Stimulated activated naive CD4-positive, alpha-beta T cell (primary cell): ENCODE measurements around the gene TBC1D22A.

Experiments used
- DNase-seq, 6 experiments: peaks; one replicate each; lab custom pipeline; 2025; lab: John Stamatoyannopoulos, UW

Gene TBC1D22A

DNA sequence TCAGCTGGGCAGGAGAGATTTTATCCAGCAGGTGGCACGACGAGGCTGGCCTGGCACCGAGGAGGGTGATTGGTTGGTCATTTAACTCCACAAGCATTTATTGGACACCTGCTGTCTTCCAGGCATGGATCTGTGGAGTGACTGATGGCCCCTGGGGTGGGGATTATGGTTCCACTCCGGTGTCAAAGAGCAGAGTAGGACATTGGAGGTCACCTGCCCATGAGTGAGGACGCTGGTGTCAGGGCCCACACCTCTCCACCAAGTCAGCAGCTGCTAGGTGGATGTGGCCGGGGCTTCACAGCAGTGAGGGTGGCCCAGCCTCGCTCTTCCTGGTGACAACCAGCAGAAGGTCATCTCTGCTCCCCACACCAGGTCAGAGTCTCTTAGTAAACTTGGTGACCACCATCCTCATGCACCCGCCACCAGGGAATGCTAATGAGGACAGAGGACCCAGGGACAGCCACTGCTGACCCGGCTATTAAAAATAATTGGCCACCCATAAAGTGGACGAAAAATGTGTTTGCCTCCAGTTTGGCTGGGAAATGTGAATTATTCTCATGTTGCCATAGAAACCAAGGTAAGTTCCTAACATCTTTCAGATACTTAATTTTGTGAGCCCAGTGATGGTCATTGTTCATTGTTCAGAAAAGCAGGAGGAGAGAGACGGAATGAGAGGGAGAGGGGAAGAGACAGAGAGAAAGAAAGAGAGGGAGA, 428.7 kb downstream of the TBC1D22A start:
- no peak for DNase-seq

DNA sequence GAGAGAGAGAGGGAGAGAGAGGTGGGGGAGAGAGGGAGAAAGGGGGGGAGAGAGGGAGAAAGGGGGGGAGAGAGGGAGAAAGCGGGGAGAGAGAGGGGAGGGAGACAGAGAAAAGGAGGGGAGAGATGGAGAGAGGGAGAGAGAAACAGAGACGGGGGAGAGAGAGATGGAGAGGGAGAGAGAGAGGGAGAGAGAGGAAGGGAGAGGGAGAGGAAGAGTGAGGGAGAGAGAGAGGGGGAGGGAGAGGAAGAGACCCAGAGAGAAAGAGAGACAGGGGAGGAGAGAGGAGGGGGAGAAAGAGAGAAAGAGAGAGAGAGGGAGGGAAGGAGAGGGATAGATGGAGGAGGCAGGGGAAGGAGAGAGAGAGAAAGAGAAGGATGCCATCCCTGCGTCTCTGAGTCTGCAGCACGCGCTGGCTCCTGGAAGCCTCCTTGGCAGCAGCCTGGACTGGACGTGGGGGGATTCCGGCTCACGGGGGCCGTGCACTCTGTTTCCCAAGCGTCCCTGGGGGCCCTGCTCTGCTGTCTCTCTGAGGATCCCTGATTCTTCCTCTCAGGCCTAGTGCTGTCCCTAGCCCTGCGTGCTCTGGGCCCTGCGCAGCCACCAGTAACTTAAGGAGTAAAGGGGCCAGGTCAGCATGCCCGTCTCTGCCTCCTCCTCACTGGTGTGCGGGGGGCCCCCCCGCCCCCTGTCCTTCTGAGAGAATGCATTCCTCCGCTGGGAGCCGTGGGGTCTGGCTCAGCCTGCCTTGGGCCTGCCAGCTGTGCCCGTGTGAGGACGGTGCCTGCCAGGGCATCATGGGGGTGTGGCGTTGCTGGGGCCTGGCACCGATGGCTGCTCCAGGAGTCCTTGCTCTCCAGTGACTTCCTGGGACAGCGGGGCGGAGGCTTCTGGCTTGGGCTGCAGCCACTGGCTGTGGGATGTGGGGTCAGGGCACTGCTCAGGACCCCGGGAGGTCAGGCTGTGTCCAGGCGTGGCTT, 429.5 kb downstream of the TBC1D22A start:
- no peak for DNase-seq

DNA sequence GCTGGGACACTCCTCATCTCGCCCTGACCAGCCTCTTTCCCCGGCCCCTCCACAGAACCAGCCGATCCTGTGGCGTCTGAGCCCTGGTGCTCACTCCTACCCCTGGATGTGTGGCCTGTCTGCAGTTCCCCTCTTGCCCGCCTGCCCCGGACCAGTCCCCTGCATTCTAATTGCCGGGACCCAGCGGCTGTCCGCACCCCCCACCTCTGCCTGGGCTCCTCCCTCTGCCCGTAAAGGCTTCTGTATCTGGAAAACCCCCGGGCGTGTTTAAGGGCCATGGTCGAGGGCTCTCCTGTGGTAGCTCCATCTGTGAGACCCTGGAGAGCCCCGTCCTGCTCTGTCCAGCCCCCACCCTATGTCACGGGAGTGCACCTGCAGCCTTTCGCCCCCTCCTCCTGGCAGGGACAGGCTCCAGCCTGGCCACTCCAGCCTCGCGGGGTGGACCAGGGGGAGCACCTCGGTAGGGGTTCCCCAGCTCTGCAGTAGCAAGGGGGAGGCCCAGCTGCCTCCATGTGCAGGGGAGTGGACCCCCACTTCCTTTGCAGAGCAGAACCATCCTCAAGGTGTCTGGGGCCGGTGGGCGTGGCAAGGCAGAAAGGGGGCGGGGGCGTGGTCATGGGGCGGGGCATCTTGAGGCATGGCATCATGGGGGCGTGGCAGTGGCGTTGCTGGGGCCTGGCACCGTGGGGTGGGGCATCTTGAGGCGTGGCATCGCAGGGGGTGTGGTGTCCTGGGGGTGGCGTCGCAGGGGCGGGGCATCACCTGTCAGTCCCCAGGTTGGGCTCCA, 430.4 kb downstream of the TBC1D22A start:
- no peak for DNase-seq

DNA sequence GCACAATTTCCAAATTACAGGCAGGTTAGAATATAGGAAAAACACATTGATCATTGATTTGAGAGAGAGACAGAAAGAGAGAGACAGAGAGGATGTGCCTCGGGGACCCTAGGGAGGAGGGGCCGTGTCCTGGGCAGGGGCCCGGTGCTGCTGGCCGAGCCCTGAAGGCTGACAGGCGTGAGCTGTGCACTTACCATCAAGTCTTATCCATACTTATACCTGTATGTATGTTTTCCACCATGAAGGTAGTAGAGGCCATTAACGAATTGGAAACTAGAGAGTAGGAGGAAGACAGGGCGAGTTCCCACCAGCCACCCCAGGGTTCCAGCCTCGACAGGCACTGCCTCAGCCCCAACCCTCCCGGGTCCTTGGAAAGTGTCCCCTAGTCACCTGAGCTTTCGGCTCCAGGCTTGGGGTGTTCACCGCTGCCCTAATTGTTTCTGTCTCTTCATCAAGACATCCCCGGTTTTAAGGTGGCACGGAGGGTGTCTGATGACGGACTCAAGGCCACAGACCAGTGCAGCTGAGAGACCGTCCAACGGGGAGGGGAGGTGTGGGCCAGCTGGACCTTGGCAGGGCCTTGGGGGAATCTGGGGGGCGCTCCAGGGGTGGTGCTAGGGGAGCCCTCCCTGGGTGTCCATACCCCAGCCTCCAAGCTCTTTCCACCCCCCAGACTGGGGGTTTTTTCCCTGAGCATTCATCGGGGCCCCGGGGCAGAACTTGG, 431.3 kb downstream of the TBC1D22A start:
- DNase-seq: no peak

DNA sequence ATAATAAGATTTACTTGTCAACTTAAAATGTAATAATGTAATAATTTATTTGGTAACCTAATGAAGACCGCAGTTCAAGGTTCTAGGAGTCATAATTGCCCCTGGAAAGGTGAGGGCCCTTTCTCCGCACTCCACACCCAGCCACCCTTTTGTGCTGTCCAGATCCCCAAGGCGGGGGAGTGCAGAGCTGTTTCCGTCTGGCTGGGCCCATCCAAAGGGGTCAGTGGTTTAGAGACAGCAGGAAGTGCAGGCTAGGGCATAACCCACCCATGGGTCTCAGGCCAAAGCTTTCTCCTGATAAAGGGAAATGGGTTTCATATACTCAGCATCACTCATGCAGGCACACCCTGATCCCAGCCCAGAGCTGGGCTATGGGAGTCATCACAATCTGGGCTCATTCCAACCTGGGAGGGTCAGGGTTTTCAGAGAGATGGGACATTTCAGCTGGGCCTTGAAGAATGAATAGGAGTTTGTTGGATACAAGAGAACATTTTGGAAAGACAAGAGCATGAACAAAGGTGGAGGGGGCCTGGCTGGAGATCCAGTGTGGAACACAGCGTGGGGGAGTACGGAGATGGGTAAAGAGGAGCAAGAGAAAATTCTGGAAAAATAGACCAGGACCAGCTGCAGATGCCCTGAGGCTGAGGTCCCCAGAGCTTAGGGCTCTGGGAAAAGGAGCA, 432.2 kb downstream of the TBC1D22A start:
- no peak for DNase-seq

DNA sequence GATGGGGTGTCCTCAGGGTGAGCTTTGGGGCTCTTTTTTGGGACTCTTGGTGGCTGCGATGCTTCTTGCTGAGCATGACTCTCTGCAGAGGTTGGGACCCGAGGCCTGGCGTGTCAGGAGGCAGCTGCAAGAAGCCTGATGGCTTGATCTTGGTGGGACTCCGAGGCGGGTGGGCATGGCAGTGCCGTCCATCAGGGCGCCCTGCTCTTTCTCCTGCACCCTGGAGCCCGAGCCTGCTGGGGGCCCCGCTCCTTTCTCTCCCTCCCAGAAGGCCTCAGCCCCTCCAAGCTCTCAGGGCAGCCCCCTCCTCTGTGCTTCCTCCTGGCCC, 432.7 kb downstream of the TBC1D22A start:
- DNase-seq: no peak

DNA sequence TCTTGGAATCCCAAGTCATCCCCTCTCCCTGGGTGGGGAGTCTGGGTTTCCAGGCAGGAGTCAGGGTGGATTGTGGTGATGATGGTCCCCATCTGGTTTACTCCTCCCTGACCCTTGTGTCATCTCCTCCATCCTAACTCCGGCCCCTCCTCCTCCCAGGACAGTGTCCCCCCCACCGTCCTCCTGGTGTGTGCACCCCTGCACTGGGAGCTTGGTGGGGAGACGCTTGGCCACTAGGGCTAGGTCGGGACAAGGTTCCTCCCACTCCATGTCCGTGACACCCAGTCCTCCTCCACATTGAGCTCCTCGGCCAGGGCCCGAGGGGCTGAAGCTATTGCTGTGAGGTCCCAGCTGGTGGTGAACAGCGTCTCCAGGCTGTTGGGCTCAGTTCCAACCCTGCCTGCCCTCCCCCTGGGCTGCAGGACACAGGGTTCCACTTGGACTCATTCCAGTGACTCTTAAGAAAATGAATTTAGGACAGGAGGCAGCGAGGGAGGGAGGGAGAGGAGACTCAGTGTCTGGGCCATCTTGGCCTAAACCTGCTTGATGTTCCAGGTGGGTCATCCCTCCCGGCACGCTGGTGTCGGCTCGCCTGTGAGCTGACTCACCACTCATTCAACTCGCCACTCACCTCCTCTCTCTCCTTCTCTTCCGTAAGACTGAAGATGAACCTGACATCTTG, 433.2 kb downstream of the TBC1D22A start:
- no peak for DNase-seq

DNA sequence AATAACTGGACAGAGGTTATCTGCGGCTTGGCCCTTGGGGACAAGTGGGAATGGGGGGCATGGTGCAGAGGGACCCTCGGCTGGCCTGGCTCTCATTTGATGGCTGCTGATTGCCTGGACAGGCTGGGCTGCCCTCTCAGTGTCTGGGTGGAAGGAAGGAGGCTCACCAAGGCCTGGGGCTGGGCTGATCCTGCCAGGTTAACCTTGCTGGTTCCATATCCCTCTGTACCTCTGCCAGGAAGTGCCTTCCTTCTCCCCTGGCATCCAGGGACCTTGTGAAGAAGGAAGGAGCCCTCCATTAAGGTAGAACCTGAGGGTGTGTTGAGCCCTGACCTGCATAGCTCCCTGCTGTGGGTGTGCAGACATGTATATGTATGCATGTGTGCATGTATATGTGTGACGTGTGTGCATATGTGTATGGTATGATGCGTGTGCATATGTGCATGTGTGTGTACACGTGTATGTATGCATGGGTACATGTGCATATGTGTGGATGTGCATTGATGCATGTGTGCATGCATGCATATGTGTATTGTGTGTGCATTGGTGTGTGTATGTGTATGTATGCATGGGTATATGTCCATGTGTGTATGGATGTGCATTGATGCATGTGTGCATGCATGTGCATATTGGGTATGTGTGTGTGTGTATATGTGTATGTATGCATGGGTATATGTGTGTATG, 433.9 kb downstream of the TBC1D22A start:
- no peak for DNase-seq

DNA sequence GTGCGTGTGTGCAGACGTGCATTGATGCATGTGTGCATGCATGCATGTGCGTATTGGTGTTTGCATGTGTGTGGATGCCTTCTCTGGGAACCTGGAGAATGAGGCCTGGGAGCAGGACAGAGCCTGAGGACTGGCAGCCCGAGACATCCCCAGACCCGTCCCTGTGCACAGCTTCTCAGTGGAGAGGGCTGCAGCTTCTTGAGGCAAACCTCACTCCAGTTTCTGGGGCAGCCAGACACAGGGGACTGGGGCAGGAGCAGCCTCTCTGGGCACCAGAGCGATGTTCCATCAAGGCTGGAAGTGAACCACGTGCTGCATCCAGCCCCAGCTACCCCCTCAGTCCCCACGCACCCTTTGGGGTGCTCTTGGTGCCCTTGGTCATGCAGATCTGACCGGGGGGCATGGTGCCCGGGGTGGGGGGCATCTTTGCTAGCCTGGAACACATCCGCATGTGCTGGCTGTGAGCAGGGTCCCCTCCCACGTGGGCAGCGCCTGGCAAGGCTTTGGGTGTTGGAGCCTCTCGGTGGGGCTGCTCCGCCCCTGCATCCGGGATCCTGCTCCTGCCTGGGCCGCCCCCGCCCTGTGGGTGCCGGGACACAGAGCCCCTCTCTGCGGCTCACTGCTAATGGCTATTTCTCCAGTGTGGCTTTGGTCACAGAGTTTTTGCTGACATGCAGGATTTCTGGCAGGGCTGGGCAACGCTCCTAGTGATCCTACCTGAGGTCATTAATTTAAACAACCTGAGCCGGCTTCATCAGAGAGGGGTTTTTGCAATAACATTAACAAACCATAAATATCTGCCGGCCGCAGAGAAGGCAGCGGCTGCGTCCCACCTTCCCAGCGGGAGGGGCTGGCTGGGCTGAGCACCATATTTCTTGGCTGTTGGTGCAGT, 434.7 kb downstream of the TBC1D22A start:
- DNase-seq: no peak

DNA sequence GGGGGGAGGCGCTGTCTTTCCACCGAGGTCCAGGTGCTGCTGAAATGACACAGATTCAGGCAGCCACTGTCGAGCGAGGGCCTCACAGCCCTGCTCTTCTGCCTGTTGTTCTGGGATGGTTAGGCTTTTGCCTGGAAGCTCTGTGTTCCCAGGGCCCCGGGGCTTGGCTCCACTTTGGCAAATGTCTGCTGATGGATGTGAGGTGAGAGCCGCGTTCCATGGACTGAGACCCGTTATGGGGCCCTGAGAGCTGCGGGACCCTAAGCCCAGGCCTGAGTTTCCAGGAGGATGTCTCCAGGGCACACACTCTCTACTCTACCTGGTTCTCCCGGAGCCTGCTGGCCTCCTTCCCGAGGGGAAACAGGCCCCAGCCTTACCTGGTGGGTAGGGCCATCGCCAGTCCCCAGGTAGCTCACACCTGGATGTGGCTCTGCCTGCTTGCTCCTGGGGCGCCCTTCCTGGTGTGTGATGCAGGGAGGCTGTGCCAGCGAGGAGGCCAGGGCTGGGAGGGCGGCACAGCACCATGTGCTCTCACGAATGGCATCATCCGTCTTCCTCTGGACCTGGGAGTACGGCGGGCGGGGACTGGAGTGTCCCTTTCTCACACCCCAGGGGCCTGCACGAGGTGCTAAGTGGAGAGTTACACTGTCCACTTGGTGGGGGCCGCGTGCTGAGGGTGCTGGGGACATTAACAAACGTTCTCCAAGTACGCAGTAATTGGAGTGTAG, 435.5 kb downstream of the TBC1D22A start:
- DNase-seq: no peak

DNA sequence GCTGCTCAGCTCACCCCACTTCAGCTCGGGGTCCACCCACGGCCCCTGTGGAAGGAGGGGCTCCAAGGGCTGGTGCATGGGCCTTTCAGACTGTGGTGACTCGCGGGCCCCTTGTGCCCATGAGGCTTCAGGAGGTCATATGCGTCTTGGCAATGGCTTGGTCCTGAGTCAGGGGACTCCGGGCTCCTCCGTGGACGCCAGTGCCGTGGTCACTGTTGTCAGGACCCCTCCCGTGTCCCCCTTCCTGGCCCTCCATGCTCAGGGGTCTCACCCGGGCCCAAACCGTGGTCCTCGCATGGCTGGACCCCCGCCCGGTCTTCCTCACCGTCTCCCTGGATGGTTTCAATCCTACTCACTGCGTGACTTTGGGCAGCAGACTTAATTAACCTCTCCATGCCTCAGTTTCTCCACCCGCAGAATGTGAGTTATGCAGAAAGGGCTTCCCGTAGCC, 436.4 kb downstream of the TBC1D22A start:
- DNase-seq: no peak

DNA sequence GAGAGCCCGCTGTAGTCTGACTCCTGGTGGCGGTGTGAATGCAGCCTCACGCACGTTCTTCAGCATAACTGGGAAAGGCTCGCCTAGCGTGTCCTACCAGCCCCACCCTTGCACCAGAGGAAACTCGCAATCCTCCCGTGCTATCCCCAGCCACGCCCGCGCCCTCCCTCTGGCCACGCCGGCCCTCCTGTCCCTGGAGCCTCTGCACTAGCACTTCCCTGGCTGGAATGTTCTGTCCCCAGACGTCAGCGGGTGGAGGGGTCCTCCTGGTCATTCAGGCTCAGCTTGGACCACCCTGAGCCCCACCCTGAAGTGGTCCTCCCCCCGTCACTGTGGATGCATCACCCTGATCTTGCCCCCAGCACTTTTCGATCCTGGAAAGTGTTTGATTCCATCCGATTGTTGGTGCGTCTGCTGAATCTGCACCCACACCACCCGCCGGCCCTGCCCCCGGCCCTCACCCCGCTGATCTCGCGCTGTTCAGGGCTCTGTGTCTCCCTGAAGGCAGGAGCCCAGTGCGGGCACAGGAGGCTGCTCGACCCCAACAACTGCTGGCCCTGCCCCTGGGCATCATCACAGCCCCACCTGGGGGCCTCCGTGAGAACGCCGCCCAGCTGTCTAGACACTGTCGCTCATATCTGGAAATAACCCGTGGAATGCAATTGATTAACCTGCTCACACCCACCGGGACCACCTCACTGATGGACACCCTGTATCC, 437.0 kb downstream of the TBC1D22A start:
- no peak for DNase-seq

DNA sequence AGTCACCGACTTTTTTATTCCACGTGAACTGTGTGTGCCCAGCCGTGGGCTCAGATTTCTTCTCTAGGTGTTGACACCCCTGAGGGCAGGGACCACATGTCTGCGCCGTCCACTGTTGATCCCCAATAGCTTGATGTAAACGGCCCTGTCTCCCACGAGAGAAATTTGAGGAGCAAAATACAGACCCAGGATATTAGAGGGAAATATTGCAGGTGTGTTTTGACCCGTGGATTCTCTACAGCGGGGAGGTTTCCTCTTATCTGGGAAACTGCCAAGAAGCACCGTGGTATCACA, 437.5 kb downstream of the TBC1D22A start:
- DNase-seq: no peak

DNA sequence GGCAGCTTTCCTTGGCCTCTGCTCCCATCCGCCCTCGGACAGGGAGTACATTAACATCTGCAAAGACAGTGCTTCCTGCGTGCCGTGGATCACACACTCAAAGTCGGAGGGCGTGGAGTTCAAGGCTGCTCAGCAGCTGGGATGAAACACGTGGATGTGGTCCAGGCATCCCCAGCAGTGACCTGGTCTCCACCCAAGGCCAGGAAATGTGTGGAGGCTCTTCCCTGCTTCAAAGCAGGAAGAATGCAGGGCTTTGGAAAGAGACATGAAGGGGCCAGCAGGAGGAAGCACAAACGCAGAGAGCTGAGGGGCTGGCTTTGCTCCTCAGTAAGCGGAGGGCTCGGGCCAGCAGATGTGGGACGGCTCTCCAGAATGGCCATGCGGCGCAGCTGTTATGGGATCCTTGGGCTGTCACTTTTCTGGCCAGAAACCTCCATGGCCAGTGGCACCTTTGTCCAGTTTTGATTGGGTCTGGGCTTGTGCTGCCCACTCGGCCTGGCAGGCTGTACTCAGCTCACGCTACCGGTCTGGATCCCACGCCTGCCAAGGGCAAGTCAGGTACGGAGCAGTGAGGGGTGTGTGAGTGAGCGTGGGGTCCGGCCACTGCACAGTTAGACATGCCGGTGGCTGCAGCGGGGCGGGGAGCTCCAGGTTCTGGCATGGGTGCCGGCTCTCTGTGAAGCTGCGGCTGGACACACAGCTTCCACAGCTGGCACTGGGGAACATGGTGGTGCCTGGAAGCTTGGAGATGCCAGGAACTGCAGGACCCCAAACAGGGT, 438.0 kb downstream of the TBC1D22A start:
- DNase-seq: no peak

DNA sequence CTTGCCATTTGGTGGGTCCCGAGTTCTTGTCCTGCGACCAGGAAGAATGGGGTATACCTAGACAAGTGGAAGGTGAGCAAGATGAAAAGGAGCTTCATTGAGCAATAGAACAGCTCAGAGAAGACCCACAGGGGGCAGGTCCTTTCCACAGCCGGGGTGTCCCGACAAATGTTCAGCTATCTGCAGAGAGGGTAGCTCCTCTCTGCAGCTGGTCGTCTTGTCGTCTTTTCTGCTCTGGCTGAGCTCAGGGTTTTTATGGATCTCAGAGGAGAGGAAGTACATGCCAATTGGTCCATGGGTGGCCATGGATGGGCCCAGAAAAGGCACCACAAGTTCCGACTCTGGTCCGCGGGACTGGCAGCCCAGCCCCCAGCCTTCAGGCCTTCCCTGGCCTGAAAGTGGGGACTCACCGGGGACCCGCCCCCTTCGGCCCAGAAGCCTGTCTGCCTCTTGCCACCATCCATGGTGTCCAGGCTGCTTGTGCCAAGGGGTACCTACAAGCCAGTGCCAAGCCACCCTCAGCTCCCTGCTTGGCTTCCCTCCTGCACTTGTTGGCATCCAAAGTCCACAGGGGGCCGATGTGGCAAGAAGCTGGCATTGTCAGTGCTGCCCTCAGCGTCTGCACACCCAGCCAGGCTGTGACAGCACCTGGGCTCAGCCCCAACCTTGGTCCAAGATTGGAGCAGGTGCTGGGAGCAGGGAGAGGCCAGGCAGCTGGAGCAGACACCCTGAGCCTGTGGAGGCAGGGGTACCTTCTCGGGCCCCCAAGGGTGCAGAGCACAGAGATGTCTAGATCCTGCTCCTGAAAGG, 438.9 kb downstream of the TBC1D22A start:
- no peak for DNase-seq
